Activated T-cell treated with anti-CD3 and anti-CD28 coated beads, Interleukin-2, amount 50 U/mL, for 72 hours (primary cell): ENCODE results near the gene B4GALT2. TPM values are rescaled to one million over a fixed set of nuclear protein-coding genes. Genes with fewer than 3 reads are reported as not detected.

ENCODE experiments used
- ATAC-seq, 2 donors: fragments of 150-1000 bp; cut with Tn5 transposase; replicated peaks in 1 of 2; 2 replicates each; pipeline ENCODE4 v1.10.0; 2021; ENCODE audit warnings: moderate library complexity in 2 of 2, mild to moderate bottlenecking in 1 of 2
- DNase-seq, 2 donors: peaks; one replicate each; pipeline ENCODE4 v3.0.0; 2021 to 2022; ENCODE audit warnings: mixed read lengths in 1 of 2
- H3K27ac Mint-ChIP-seq: one replicate; pipeline ENCODE4 v1.8.0; 2022; ENCODE audit warnings: mild to moderate bottlenecking, moderate library complexity, mixed read lengths
- H3K27me3 Mint-ChIP-seq: one replicate; pipeline ENCODE4 v1.8.0; 2022; ENCODE audit warnings: low read depth, mixed read lengths
- H3K36me3 Mint-ChIP-seq, 2 donors: one replicate each; pipeline ENCODE4 v1.8.0; 2022; ENCODE audit warnings: mixed read lengths in 2 of 2, mild to moderate bottlenecking in 1 of 2; ENCODE audit not compliant: insufficient read depth in 2 of 2
- H3K4me1 Mint-ChIP-seq: one replicate; pipeline ENCODE4 v1.8.0; 2022; ENCODE audit warnings: low read depth, mixed read lengths
- H3K4me3 Mint-ChIP-seq, 2 donors: one replicate each; pipeline ENCODE4 v1.8.0; 2022; ENCODE audit warnings: mild to moderate bottlenecking in 2 of 2, mixed read lengths in 2 of 2, moderate library complexity in 2 of 2
- H3K9me3 Mint-ChIP-seq, 2 donors: one replicate each; pipeline ENCODE4 v1.8.0; 2022; ENCODE audit warnings: mixed read lengths in 2 of 2
- total RNA-seq, 2 donors: library from RNA; stranded (reverse); gene quantifications; one replicate each; pipeline ENCODE4 v1.2.3, GENCODE V29; 2022

Gene B4GALT2
- total RNA-seq, 2 donors from 2014 or later = 19.5 to 20.4 TPM

DNA sequence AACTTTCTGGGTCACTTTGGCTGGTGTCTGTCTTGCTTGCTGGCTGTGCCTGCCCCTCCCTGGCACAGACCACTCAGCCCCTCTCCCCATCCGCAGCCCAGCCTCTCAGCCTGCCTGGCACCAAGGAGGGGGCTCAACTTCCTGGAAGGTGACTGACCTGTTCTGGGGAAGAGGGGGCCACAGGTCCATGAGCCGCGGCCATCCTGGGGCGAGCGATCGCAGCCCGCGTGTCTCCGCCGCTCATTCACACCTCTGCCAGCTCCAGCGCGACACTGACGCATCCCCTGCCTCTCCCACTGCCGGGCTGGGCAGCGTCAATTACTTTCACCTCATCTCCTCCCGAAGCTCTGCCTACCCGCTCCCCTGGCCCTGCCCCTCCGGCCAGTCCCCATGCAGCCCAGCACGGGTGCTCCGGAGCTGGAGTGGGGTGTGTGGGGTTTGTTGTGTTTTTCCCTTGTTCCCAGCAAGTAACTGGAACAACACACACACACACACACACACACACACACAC lies 37.9 kb downstream of the B4GALT2 start:
- Mint-ChIP-seq H3K27me3 (no peaks in the 10 kb centered on the region), H3K4me3 (no peak overlapping the region), H3K4me1 (peaks cover 15% of the 10 kb centered on the region), H3K27ac (no peak overlapping the region), H3K9me3 (no peaks in the 10 kb centered on the region), H3K36me3 (peaks cover 3 to 4% of the 10 kb centered on the region in 2 donors)
- no peak for DNase-seq
- no peak for ATAC-seq

DNA sequence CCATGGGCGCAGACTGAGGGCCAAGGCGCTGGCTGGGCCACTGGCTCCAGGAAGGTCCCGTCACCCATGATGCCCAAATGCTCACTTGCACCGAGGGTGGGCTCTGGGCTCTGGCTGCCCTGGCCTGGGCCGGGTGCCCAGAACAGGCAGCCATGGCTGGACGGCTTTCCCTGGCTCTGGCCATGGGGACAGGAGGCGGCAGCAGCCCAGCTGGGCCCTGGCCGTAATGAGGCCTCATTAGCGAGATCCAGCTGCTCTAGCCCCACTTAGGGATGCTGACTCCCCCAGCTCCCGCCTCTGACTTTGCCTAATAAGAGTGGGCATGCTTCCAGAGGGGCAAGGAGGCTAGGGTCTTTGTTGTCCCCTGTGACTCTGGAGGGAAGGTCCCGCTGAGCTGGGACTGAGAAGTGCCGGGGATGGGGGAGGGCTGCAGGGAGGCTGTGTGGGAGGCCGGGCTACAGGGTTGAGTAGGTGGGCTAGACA lies 40.5 kb downstream of the B4GALT2 start:
- peaks cover 3 to 12% of the 10 kb centered on the region in 2 donors for H3K36me3 Mint-ChIP-seq
- no peaks in the 10 kb centered on the region for H3K27me3 Mint-ChIP-seq
- no peaks in the 10 kb centered on the region for H3K9me3 Mint-ChIP-seq
- H3K27ac Mint-ChIP-seq = no peak overlapping the region
- DNase-seq (no peak), ATAC-seq (no peak)
- H3K4me3 Mint-ChIP-seq = no peak overlapping the region
- H3K4me1 Mint-ChIP-seq = peaks cover 4% of the 10 kb centered on the region

DNA sequence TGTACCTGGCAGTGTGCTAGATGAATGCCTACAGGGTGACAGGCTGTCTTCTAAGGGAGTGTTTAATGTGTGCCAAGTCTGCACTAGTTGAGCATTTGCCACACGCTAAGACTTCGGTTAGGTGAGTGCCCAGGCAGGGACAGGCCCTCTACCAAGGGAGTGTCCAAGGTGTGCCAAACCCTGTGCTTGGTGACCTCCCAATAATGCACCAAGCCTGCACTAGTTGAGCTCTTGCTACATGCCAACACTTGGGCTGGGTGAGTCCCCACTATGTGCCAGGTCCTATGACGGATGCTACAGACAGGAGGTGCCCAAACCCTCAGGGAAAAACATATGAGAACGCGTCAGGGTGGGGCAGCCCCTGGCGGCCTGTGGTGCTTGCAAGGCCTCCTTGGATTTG lies 41.5 kb downstream of the B4GALT2 start:
- Mint-ChIP-seq H3K27ac (no peak overlapping the region), H3K4me3 (no peak overlapping the region), H3K9me3 (no peaks in the 10 kb centered on the region), H3K4me1 (no peaks in the 10 kb centered on the region), H3K36me3 (peaks cover 6 to 16% of the 10 kb centered on the region in 2 donors), H3K27me3 (no peaks in the 10 kb centered on the region)
- DNase-seq (no peak), ATAC-seq (no peak)

DNA sequence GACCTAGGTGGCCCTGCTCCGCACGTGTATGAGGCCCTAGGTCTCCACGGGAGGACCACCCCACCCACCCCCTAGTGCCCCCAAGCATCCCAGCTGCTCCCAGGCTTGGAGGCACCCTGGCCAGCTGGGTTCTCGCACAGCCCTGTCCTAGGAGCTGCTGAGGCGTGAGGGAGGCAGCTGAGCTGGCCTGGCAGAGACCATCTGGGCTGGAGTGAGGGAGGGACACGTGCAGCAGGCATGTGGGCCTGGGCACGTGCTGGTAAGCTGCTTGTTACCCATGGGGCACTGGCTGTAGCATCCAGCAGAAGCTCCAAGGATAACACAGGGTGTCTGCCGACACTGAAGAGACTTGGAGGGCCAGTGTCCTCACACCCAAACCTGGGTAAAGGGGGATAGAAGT lies 42.1 kb downstream of the B4GALT2 start:
- no peaks in the 10 kb centered on the region for H3K9me3 Mint-ChIP-seq
- H3K27ac Mint-ChIP-seq = no peak overlapping the region
- ATAC-seq = no peak
- no peaks in the 10 kb centered on the region for H3K4me1 Mint-ChIP-seq
- H3K36me3 Mint-ChIP-seq = peaks cover 6 to 16% of the 10 kb centered on the region in 2 donors
- H3K27me3 Mint-ChIP-seq = no peaks in the 10 kb centered on the region
- DNase-seq = no peak
- H3K4me3 Mint-ChIP-seq = no peak overlapping the region

DNA sequence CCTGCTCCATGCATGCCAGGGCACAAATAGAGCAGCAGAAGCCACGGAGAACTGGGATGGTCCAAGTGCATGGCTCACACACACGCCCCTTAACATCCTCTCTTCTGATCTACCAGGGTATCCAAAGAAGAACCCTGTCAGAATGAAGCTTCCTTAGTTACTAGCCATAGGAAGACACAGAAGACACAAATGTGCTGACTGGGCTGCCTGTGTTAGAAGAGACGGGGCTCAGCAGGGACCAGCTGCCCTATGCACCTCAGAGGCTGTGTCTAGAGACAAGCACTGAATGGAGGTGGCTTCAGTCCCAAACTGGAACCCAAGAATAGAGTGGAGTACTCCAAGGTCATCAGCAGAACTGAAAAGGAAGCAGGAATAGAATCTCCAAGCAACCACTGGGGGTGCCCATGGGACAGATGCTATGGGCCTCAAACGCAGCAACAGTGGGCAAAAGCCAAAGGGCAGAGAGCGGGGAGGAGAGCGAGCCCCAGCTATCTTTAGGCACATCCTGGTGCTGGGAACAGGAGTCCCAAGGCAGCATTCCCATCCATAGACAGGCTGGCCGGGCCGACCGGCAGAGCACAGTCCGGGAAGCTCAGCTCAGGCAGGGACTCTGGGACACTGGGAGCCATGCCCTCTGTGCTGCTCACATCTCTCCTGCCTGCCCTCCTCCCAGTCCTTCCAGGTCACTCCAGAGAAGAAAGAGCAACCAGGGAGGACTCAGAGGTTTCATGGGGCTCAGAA lies 42.7 kb downstream of the B4GALT2 start:
- H3K4me3 Mint-ChIP-seq = no peak overlapping the region
- DNase-seq = no peak
- no peak for ATAC-seq
- no peaks in the 10 kb centered on the region for H3K9me3 Mint-ChIP-seq
- H3K27ac Mint-ChIP-seq = no peak overlapping the region
- H3K4me1 Mint-ChIP-seq = no peaks in the 10 kb centered on the region
- no peaks in the 10 kb centered on the region for H3K27me3 Mint-ChIP-seq
- peaks cover 6 to 16% of the 10 kb centered on the region in 2 donors for H3K36me3 Mint-ChIP-seq

DNA sequence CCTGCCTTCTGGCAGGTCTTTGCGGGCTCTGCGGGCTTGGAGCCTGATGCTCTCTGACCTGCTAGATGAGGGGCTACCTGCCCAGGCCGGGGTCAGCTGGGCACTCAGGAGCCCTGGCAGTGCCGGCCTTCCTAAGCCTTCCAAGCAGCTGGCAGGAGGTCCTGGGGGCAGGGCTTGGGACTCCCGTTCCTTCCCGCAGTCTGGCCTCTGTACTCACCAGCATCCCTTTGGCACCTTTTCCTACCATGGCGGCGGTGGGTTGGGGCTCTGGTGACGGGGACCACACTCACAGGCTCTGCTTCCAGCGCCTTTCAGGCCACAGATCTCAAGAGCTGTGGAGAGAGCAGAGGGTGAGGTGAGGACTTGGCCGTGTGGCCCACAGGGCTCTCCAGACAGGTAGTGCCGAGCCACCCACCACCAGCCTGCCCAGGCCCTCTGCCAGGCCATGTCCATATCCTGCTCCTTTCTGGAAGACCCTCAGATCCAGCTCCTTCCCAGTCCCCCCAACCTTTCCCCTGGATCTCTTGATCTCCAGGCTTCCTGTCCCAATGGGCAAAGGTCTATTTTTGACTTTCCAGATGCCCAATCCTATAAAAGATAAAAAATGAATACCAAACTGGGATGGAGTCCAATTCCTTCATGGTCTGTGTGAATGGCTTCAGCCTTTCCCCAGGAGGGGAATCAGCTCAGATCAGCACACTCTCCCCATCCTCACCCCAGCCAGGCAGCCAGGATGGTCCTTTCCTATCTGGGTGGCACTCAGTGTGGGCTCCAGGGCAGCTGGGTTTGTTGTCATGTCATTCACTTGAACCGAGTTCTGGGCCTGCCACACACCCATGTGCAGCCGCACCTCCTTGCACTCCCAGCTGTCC lies 45.3 kb downstream of the B4GALT2 start:
- Mint-ChIP-seq H3K9me3 (no peaks in the 10 kb centered on the region), H3K27ac (no peak overlapping the region), H3K27me3 (no peaks in the 10 kb centered on the region), H3K36me3 (peaks cover 4 to 22% of the 10 kb centered on the region in 2 donors), H3K4me1 (peaks cover 13% of the 10 kb centered on the region), H3K4me3 (no peak overlapping the region)
- ATAC-seq (no peak), DNase-seq (no peak)

DNA sequence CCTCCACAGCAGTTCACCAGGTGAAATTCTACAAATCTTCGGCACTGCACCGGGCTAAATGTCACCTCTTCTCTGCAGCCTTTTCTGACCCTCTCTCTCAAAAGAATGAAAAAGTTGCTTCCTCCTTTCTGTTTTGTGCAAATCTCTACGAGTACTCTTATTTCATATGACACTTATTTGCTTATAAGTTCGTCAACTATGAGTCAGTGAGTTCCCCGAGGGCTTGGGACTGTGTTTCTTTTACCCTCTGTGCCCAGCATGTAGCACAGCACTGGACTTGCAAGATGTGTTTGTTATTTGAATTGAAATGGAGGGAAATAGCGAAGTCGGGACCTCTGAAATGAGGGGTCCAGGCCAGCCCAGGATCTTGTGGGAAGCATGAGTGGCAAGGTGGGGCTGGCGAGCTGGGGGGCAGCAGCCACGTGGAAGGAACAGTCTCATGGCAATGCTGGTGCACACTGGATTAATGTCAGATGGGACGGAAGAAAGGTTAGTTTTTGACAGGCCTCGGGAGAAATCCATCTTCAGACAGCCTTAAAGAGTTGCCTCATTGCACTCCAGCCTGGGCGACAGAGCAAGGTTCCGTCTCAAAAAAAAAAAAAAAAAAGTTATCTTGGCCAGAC lies 46.0 kb downstream of the B4GALT2 start:
- Mint-ChIP-seq H3K27ac (no peak overlapping the region), H3K4me3 (no peak overlapping the region), H3K9me3 (no peaks in the 10 kb centered on the region), H3K27me3 (no peaks in the 10 kb centered on the region), H3K4me1 (peaks cover 21% of the 10 kb centered on the region), H3K36me3 (peaks cover 4 to 22% of the 10 kb centered on the region in 2 donors)
- ATAC-seq = no peak
- DNase-seq = no peak

DNA sequence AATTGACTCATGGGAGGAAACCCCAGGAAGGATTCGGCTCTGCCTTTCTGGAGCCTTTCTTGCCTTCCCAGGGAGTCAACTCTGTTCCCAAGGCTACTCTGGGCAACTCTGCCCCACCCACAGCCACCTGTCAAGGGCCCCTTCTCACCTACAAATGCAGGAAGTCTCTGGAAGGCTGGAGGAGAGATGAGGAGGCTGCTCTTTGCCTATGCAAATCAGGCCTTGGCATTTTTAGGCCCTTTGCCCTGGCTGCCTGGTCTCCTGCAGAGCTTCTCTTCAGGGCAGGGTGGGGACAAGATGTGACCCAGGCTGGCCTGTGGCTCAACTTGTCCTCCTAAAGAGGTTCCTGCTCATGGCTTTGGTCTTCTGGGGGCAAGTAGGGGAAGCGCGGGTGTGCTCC lies 46.8 kb downstream of the B4GALT2 start:
- Mint-ChIP-seq H3K4me3 (no peak overlapping the region), H3K9me3 (no peaks in the 10 kb centered on the region), H3K27ac (no peak overlapping the region)

DNA sequence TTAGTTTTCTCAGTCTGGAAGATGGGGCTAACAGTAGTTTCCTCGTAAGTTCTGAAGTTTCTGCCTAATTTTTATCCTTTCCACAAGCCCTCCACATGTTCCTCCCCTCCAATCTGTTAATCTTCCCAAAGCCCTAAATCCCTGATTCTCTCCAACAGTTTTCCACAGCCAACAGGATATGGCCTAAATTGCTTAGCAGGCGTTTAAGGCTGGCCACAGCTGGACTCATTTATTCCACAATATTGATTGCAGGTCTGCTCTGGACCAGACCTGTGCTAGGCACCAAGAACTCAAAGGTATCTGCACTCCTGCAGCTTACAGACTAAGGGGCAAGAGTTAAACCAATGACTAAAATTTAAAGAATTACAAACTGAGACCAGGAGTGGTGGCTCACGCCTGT lies 48.3 kb downstream of the B4GALT2 start:
- H3K36me3 Mint-ChIP-seq = peaks cover 7 to 19% of the 10 kb centered on the region in 2 donors
- DNase-seq (no peak), ATAC-seq (no peak)
- H3K4me3 Mint-ChIP-seq = no peak overlapping the region
- H3K4me1 Mint-ChIP-seq = peaks cover 30% of the 10 kb centered on the region
- H3K9me3 Mint-ChIP-seq = no peaks in the 10 kb centered on the region
- H3K27ac Mint-ChIP-seq = no peak overlapping the region
- H3K27me3 Mint-ChIP-seq = no peaks in the 10 kb centered on the region

More for the DNA sequence above, 46.8 kb downstream of the B4GALT2 start:
- H3K4me1 Mint-ChIP-seq = peaks cover 21% of the 10 kb centered on the region
- H3K27me3 Mint-ChIP-seq = no peaks in the 10 kb centered on the region
- ATAC-seq (no peak), DNase-seq (no peak)
- H3K36me3 Mint-ChIP-seq = peaks cover 4 to 21% of the 10 kb centered on the region in 2 donors

DNA sequence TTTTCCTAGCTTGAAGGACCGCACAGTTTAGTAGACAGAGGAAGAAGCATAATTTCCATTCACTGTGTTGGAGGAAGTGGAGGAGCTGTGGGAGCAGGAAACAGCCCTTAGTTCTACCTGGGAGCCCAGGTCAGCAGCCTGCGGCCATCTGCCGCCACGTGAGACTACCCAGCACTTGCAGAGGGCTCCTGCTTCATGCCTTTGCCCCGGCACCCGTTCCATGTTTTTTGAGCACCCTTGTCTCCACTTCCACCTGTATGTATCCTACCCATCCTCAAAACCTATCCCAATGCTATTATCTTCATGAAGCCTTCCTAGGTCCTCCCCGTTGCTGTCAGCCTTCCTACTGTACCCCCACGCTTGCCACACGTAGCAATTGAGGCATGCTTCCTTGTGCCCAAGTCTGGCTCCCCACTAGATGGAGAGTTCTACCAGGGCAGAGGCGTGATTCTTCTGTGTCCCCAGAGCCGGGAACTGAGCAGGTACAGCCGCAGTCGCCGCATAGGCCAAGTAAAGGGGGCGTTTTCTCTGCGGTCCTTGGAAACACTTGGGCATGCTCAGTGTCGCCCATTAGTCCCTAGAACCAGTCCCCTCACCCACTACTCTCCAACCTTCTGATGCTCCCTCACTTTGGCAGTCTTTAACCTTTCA lies 50.4 kb downstream of the B4GALT2 start:
- Mint-ChIP-seq H3K4me3 (peak overlapping the region; percentile 96 to 99), H3K36me3 (peaks cover 7 to 12% of the 10 kb centered on the region in 2 donors), H3K4me1 (peaks cover 38% of the 10 kb centered on the region), H3K9me3 (no peaks in the 10 kb centered on the region), H3K27me3 (no peaks in the 10 kb centered on the region), H3K27ac (peak overlapping the region; percentile 76)
- DNase-seq (no peak), ATAC-seq (peak; percentile 21 to 27)

DNA sequence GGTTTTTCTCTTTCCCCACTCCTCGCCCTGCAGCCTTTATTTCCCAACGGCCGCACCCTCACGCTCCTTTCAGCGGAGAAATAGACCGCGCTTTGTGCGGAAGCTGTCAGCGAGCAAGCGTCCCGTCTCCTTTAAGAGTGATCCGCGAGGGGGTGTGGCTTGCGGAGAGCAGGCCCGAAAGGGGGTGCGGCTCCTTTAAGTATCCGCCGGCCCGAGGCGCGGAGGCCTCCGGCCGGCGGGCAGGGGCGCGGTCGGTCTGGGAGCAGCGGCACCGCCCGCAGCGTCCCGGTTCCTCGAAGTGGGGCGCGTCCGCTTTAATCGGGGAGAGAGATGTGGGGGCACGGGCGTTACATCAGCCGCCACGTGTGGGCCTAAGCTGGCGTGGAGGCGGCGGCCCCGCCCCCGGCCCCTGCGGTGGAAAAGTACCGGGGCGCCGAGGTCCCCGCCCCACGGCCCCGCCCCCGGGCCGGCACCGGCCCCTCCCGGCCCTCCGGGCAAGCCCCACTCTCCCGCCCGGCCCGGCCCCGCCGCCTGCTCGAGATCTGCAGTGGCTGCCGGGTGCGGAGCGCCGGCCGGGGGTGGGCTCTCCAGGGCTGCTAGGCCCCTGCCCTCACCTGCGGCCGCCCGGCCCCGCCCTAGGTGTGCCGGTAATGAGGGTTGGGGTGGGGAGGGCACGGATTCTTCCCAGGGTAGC lies 51.0 kb downstream of the B4GALT2 start:
- Mint-ChIP-seq H3K36me3 (peaks cover 5 to 8% of the 10 kb centered on the region in 2 donors), H3K4me3 (peak overlapping the region; percentile 96 to 99), H3K4me1 (peaks cover 38% of the 10 kb centered on the region), H3K9me3 (no peaks in the 10 kb centered on the region), H3K27ac (peak overlapping the region; percentile 76), H3K27me3 (no peaks in the 10 kb centered on the region)
- DNase-seq = peak; percentile 92 to 94
- ATAC-seq = peak; percentile 83 to 84
